Upper lobe of left lung (tissue), 6 donors: Measurements from ENCODE around the gene SBF1. TPM values are rescaled to one million over a fixed set of nuclear protein-coding genes. Genes with fewer than 3 reads are reported as not detected.
A peak's percentile ranks its signal among the peaks of the same experiment; 100 is the strongest.
"Not testable (repeated sequence)": the region's sequence is repeated elsewhere in the genome, so short reads cannot be mapped to it uniquely, and the experiment has no call there.

Experiments used
- ATAC-seq, 2 donors: fragments of 200-7000 bp; cut with Tn5 transposase; one replicate each; pipeline ENCODE4 v1.9.1; 2022; ENCODE audit warnings: mild to moderate bottlenecking in 2 of 2, moderate library complexity in 2 of 2; ENCODE audit not compliant: low FRiP score in 2 of 2
- DNase-seq, 2 donors: peaks; one replicate each; pipeline ENCODE4 v3.0.0-alpha.2; 2019 to 2020
- H3K27ac ChIP-seq, 4 donors: fragments of 200-600 bp; sonication (generic); one replicate each; pipeline ENCODE4 v1.5.1; 2016 to 2019
- H3K27me3 ChIP-seq, 4 donors: fragments of 200-600 bp; sonication (generic); one replicate each; pipeline ENCODE4 v1.5.1; 2017 to 2019
- H3K36me3 ChIP-seq, 4 donors: fragments of 200-600 bp; sonication (generic); one replicate each; pipeline ENCODE4 v1.5.1; 2016 to 2019
- H3K4me1 ChIP-seq, 4 donors: fragments of 200-600 bp; sonication (generic); one replicate each; pipeline ENCODE4 v1.5.1; 2018 to 2019
- H3K4me3 ChIP-seq, 4 donors: fragments of 200-600 bp; sonication (generic); one replicate each; pipeline ENCODE4 v1.5.1; 2017 to 2019; ENCODE audit warnings: mild to moderate bottlenecking in 2 of 4, moderate library complexity in 1 of 4
- H3K9me3 ChIP-seq, 4 donors: fragments of 200-600 bp; sonication (generic); one replicate each; pipeline ENCODE4 v1.5.1; 2018 to 2019
- CTCF ChIP-seq, 6 experiments: fragments of 450-650 bp in 4 of 6; fragments of 200-600 bp in 2 of 6; sonication (generic) in 2 of 6; IDR thresholded peaks; one replicate each; pipeline ENCODE4 v1.5.1; 2016 to 2019; ENCODE audit warnings: antibody characterized with exemption in 6 of 6
- EP300 ChIP-seq, 4 donors: sonication (generic); formaldehyde crosslinking; IDR thresholded peaks; one replicate each; pipeline ENCODE4 v1.5.1; 2017; ENCODE audit warnings: antibody characterized with exemption in 4 of 4, control low read depth in 2 of 4
- POLR2A ChIP-seq, 4 donors: fragments of 450-650 bp; IDR thresholded peaks; one replicate each; pipeline ENCODE4 v1.5.1; 2016 to 2017; ENCODE audit warnings: antibody characterized with exemption in 4 of 4, mild to moderate bottlenecking in 2 of 4
- POLR2AphosphoS5 ChIP-seq, 2 donors: sonication (generic); formaldehyde crosslinking; IDR thresholded peaks; one replicate each; pipeline ENCODE4 v1.5.1; 2017; ENCODE audit warnings: antibody characterized with exemption in 2 of 2
- WGBS, 2 donors: methylation state at CpG; one replicate each; pipeline ENCODE4 v1.1.5; 2017 to 2018; 5-methylcytosine and 5-hydroxymethylcytosine counted together
- total RNA-seq, 6 donors: library from RNA; depleted of rRNA in 4 of 6; stranded (reverse); fragments of >200 nt in 4 of 6; gene quantifications; one replicate each; pipeline versions ENCODE4 v1.1.0 to v1.2.1, GENCODE V29; 2016 to 2021
- donor health status: DM: no; HTN: no; CAD: no; lungs with moderate emphysema.
- donor health status: DM: no; HTN: yes; CAD: no; lungs with severe emphysema.

The SBF1 gene
- total RNA-seq, 6 donors from 2014 or later = 44.6 to 117 (median 75.7) TPM

GRCh38 chr22:50400931-50401330 lies 73.9 kb downstream of the SBF1 start:
- Histone ChIP-seq H3K4me3 (no peak overlapping the region), H3K4me1 (peaks cover 19 to 36% (median 28%) of the 10 kb centered on the region in 4 donors), H3K27ac (peak overlapping the region in 1 of 4 donors; percentile 75), H3K9me3 (no peaks in the 10 kb centered on the region), H3K27me3 (no peaks in the 10 kb centered on the region), H3K36me3 (peaks cover 0 to 13% (median 10%) of the 10 kb centered on the region in 4 donors)
- no peak for DNase-seq
- no peak for ATAC-seq
- WGBS, 2 donors = 94 to 97% methylated on average over 5 of the region's 5 CpGs
- TF ChIP-seq POLR2A (IDR thresholded peaks at IDR 0.05) = no peak
- TF ChIP-seq POLR2AphosphoS5 (IDR thresholded peaks at IDR 0.05) = no peak
- TF ChIP-seq CTCF (IDR thresholded peaks at IDR 0.05) = no peak
- TF ChIP-seq EP300 (IDR thresholded peaks at IDR 0.05) = no peak

- TF ChIP-seq POLR2A (IDR thresholded peaks at IDR 0.05) (no peak), CTCF (IDR thresholded peaks at IDR 0.05) (no peak), POLR2AphosphoS5 (IDR thresholded peaks at IDR 0.05) (no peak), EP300 (IDR thresholded peaks at IDR 0.05) (no peak)
- 69 to 80% methylated on average over 4 of the region's 4 CpGs for WGBS, 2 donors
- H3K27me3 ChIP-seq = no peaks in the 10 kb centered on the region
- no peak for DNase-seq
- H3K4me3 ChIP-seq = no peak overlapping the region
- peaks cover 19 to 36% (median 28%) of the 10 kb centered on the region in 4 donors for H3K4me1 ChIP-seq
- H3K9me3 ChIP-seq = no peaks in the 10 kb centered on the region
- ATAC-seq = no peak
- H3K27ac ChIP-seq = peak overlapping the region; percentile 59 to 77 (median 74)
- H3K36me3 ChIP-seq = peaks cover 0 to 17% (median 13%) of the 10 kb centered on the region in 4 donors
These were observed 74.4 kb downstream of the SBF1 start for GRCh38 chr22:50400406-50400805.

- peaks cover 0 to 22% (median 18%) of the 10 kb centered on the region in 4 donors for H3K36me3 ChIP-seq
- peaks cover 19 to 36% (median 28%) of the 10 kb centered on the region in 4 donors for H3K4me1 ChIP-seq
- 50 to 57% methylated on average over 8 of the region's 8 CpGs for WGBS, 2 donors
- peak overlapping the region; percentile 59 to 77 (median 74) for H3K27ac ChIP-seq
- DNase-seq = peak; percentile 62 to 79
- H3K9me3 ChIP-seq = no peaks in the 10 kb centered on the region
- H3K27me3 ChIP-seq = no peaks in the 10 kb centered on the region
- no peak overlapping the region for H3K4me3 ChIP-seq
- ATAC-seq = peak; percentile 58 to 72
- TF ChIP-seq CTCF (IDR thresholded peaks at IDR 0.05) = peak in 5 of 6 experiments; percentile 14 to 59 (median 35)
- TF ChIP-seq EP300 (IDR thresholded peaks at IDR 0.05) = no peak
- TF ChIP-seq POLR2AphosphoS5 (IDR thresholded peaks at IDR 0.05) = no peak
- peak in 1 of 4 donors; percentile 19 for TF ChIP-seq POLR2A (IDR thresholded peaks at IDR 0.05)
These were observed 75.0 kb downstream of the SBF1 start for GRCh38 chr22:50399751-50400331.

GRCh38 chr22:50398831-50399648 lies 75.8 kb downstream of the SBF1 start:
- peaks cover 19 to 36% (median 28%) of the 10 kb centered on the region in 4 donors for H3K4me1 ChIP-seq
- WGBS, 2 donors = 61 to 79% methylated on average over 14 to 15 of the region's 15 CpGs
- peak overlapping the region; percentile 59 to 77 (median 74) for H3K27ac ChIP-seq
- DNase-seq (no peak), ATAC-seq (no peak)
- TF ChIP-seq CTCF (IDR thresholded peaks at IDR 0.05) (no peak), EP300 (IDR thresholded peaks at IDR 0.05) (no peak), POLR2AphosphoS5 (IDR thresholded peaks at IDR 0.05) (no peak), POLR2A (IDR thresholded peaks at IDR 0.05) (no peak)
- no peak overlapping the region for H3K4me3 ChIP-seq
- H3K36me3 ChIP-seq = peaks cover 0 to 29% (median 22%) of the 10 kb centered on the region in 4 donors
- no peaks in the 10 kb centered on the region for H3K9me3 ChIP-seq
- no peaks in the 10 kb centered on the region for H3K27me3 ChIP-seq

GRCh38 chr22:50397371-50398060 lies 77.3 kb downstream of the SBF1 start:
- 67 to 88% methylated on average over 3 of the region's 4 CpGs for WGBS, 2 donors
- peaks cover 0 to 34% (median 26%) of the 10 kb centered on the region in 4 donors for H3K36me3 ChIP-seq

More at GRCh38 chr22:50397371-50398060, 77.3 kb downstream of the SBF1 start:
- H3K27ac ChIP-seq, H3K4me3 ChIP-seq, DNase-seq, H3K27me3 ChIP-seq, ATAC-seq, H3K9me3 ChIP-seq: not testable (repeated sequence)
- peaks cover 11 to 23% (median 17%) of the 10 kb centered on the region in 4 donors for H3K4me1 ChIP-seq
